ENCODE results near the gene SULF2.

The SULF2 gene

DNA sequence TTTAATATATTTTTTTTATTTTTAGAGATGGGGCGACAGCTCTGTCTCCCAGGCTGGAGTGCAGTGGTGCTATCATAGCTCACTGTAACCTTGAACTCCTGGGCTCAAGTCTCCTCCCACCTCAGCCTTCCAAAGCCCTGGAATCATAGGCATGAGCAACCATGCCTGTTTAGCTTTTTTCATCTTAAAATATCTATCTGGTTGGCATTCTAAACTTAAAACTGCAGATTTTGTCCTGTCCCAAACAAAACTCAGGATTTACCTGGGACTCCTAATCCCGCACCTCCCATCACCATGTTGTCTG is 124.7 kb downstream of the SULF2 start:
- no peak for DNase-seq (ENCODE audit: insufficient read length, low spot score)
- no peak for FAIRE-seq

DNA sequence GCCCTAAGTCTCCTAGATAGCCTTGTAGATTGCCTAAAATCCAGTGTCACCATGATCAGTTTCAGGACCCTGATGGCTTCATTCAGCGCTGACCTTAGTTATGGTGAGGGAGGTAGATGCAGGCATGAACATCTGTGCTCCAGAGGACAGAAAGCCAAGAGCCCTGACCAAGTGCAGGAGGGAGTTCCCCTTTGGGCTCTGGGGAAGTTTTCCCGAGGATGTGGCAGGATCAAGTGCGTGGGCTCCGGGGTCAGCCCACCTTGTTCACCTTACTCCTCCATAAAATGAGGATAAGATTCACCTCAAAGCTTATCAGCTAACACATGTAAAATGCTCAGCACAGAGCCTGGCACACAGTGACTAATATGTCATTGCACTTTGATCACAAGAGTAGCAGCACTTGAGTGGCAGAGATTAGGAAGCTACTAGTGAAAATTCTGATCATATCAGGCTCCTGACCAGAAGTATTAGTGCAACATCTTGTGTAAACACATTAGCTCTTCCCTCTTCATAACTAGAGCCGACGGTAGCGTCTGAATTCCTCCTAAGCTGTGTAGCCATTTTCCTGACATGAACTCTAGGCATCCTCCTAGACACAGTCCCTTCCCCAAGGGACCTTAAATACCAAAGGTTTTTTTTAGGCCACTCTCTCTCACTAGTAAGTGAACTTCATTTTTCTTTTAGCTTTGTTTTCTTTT is 125.2 kb downstream of the SULF2 start:
- FAIRE-seq (no peak), DNase-seq (ENCODE audit: insufficient read length, low spot score) (no peak)

DNA sequence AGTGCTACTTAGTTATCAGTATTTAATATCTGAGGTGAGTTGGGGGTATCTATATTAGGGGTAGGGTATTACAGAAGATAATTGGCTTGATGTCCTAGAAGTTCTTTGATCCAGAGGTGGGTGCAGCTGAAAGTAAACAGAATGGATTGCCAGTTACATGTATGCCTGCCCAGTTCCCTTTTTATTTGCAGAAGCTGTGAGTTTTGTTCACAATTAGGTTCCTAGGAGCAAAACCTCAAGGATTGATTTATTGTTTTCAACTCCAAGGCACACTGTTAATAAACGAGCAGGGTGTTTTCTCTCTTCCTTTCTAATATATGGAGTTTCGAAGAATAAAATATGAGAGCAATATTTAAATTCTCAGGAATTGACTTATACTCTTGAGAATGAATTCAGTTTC is 129.0 kb downstream of the SULF2 start:
- no peak for FAIRE-seq
- no peak for DNase-seq (ENCODE audit: insufficient read length, low spot score)

DNA sequence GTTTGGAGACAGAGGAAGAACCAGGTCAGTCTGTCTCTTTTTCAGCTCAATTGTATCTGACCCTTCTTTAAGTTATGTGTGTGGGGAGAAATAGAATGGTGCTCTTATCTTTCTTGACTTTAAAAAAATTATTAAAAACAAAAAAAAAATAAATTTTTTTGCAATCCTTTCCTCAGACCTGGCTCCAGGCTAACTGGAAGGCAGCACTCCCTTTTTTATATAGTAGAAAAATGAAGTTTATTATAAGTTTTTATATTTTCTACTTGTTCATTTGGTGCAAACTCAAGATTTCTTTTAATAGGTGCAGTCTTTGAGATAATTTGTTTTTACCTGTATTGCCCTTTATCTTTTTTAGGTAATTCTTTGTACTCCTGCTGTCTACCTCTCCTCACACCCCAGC is 129.6 kb downstream of the SULF2 start:
- FAIRE-seq, result no peak
- no peak for DNase-seq (ENCODE audit: insufficient read length, low spot score)

DNA sequence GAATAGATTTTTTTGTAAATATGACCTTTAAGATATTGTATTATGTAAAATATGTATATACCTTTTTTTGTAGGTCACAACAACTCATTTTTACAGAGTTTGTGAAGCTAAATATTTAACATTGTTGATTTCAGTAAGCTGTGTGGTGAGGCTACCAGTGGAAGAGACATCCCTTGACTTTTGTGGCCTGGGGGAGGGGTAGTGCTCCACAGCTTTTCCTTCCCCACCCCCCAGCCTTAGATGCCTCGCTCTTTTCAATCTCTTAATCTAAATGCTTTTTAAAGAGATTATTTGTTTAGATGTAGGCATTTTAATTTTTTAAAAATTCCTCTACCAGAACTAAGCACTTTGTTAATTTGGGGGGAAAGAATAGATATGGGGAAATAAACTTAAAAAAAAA is 130.9 kb downstream of the SULF2 start:
- FAIRE-seq, result no peak

DNA sequence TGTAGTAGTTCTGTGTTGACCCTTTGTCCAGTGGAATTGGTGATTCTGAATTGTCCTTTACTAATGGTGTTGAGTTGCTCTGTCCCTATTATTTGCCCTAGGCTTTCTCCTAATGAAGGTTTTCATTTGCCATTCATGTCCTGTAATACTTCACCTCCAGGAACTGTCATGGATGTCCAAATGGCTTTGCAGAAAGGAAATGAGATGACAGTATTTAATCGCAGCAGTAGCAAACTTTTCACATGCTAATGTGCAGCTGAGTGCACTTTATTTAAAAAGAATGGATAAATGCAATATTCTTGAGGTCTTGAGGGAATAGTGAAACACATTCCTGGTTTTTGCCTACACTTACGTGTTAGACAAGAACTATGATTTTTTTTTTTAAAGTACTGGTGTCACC is 131.4 kb downstream of the SULF2 start:
- DNase-seq (ENCODE audit: insufficient read length, low spot score) (no peak), FAIRE-seq (no peak)

More for the DNA sequence above, 130.9 kb downstream of the SULF2 start:
- no peak for DNase-seq (ENCODE audit: insufficient read length, low spot score)

DNA sequence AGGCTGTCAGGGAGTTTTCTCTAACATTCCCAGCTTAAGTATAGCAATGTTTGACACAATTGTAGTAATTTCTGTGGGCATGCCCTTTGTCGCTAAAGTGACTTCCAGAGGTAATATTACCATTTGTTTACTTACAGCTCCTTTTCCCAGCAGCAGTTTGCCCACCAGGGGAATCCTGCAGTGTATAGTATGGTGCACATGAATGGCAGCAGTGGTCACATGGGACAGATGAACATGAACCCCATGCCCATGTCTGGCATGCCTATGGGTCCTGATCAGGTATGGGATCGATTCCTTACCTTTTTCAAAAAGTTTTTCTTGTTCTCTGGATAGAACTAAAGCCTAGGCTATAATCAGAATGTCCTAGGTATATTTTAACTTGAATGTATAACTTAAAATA is 132.5 kb downstream of the SULF2 start:
- FAIRE-seq (no peak), DNase-seq (ENCODE audit: insufficient read length, low spot score) (no peak)

DNA sequence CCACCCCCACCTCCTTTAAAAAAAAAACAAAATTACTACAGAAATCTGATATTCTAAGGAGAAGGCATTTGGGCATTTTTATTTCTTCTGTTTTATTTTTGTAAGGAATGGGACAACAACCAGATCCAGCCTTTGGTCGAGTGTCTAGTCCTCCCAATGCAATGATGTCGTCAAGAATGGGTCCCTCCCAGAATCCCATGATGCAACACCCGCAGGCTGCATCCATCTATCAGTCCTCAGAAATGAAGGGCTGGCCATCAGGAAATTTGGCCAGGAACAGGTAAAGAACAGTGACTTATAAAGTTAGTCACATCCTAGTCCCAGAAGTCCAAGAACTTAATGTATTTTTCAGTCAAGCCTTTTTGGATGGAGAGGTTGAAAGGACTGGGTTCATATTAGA is 133.0 kb downstream of the SULF2 start:
- DNase-seq (ENCODE audit: insufficient read length, low spot score) (no peak), FAIRE-seq (peak; percentile 8)

DNA sequence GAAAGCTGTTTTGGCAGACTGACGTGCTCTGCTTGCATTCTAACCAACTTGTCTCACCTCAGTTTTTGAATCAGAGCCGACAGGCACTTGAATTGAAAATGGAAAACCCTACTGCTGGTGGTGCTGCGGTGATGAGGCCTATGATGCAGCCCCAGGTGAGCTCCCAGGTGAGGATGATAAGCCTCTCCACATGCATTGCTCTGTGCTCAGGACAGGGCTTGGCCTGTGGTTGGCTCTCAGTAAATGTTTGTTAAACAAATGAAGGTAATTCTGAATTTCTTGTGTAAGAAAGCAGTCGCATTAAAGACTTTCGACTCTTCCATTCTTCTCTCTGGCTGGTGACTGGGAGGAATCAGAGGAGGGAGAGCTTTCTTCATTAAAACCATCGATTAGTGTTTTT is 136.3 kb downstream of the SULF2 start:
- FAIRE-seq (no peak), DNase-seq (ENCODE audit: insufficient read length, low spot score) (no peak)

DNA sequence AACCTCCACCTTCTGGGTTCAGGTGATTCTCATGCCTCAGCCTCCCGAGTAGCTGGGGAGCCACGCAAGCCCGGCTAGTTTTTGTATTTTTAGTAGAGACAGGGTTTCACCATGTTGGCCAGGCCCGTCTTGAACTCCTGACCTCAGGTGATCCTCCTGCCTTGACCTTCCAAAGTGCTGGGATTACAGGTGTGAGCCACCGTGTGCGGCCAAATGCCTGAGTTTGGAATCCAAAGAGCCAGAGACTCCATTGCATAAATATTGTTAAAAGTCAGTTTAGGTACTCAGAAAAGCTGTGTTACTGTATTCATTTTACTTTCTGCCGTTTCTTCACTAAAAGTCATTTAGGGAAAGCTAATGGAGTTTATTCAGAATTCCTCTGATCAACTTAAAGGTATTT is 137.3 kb downstream of the SULF2 start:
- DNase-seq (ENCODE audit: insufficient read length, low spot score) (no peak), FAIRE-seq (no peak)

DNA sequence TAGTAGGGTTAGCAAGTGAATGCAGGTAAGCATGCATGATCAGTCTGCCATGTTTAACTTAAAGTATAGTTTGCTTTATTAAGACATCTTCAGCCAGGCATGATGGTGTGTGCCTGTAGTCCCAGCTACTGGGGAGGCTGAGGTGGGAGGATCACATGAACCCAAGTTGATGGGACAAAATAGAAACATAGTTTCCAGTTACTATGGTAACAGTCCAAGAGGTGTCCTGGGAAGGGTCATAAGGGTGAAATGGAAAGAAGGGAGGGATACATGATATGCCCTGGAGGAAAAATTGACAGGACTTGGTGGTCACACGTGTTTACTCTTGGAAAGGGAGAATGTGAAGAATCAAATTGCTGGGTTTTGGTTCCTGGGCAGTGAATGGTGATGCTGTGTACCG is 139.6 kb downstream of the SULF2 start:
- DNase-seq (ENCODE audit: insufficient read length, low spot score) (no peak), FAIRE-seq (no peak)

DNA sequence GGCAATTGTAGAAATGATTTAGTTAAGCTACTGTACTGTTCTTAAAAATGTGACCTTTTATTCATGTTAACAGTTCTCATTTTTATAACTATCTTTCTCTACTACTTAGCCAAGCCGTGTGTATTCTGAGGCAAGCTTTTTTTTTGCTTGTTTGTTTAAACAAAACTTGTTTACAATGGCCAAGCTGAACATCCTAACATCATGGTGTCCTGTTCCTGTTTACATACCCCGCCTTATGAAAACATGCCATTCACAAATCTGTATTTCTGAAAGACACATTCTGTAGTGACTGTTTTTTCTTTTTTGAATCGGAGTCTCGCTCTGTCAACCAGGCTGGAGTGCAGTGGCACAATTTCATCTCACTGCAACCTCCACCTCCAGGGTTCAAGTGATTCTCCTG is 142.7 kb downstream of the SULF2 start:
- no peak for DNase-seq (ENCODE audit: insufficient read length, low spot score)
- FAIRE-seq, result no peak

DNA sequence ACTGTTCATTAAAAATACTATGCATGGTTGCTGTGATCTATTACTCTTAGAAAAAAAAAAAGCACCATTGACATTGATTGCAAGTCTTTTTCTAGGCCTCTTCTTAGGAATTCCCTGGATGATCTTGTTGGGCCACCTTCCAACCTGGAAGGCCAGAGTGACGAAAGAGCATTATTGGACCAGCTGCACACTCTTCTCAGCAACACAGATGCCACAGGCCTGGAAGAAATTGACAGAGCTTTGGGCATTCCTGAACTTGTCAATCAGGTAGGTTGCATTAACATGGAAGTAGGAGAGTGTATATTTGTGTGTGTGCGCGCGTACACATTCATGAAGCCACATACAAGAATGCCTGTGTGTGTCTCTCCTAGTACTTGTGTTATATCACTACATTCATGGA is 143.2 kb downstream of the SULF2 start:
- no peak for FAIRE-seq
- DNase-seq (ENCODE audit: insufficient read length, low spot score), result no peak

DNA sequence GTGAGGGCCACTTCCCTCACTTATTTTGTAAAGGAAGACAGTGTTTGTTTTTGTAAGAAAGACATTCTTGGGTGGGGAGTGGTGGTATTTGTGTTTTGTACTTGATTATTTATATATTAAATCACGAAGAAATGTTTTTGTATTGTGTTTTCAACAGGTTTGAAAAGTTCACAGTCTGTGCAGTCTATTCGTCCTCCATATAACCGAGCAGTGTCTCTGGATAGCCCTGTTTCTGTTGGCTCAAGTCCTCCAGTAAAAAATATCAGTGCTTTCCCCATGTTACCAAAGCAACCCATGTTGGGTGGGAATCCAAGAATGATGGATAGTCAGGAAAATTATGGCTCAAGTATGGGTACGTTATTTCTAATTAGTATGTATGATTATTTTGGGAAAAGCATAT is 146.4 kb downstream of the SULF2 start:
- DNase-seq (ENCODE audit: insufficient read length, low spot score), result no peak
- FAIRE-seq, result no peak

DNA sequence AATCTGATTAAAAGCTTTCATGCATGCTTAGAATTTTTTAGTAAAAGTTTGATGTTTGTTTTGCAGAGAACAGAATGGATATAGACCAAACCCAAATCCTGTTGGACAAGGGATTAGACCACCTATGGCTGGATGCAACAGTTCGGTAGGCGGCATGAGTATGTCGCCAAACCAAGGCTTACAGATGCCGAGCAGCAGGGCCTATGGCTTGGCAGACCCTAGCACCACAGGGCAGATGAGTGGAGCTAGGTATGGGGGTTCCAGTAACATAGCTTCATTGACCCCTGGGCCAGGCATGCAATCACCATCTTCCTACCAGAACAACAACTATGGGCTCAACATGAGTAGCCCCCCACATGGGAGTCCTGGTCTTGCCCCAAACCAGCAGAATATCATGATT is 150.0 kb downstream of the SULF2 start:
- FAIRE-seq (no peak), DNase-seq (ENCODE audit: insufficient read length, low spot score) (no peak)

DNA sequence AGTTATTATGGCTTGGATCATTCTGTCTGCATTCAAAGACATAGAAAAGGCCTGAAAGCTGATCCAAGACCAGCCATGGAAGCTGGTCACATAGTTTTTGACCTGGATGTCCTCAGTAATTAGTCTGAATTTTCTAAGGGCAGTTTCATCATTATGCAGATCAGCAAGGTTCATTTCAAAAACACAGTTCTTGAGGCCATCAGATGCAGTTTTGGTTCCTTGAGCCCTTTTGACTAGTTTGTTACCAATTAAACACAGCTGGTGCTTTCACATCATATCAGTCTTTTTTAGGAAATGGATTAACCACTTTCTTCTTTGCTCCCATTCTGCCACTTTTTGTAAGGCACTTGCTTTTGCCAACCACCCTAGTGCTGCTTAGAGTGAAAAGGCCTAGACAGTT is 154.2 kb downstream of the SULF2 start:
- FAIRE-seq (no peak), DNase-seq (ENCODE audit: insufficient read length, low spot score) (no peak)

DNA sequence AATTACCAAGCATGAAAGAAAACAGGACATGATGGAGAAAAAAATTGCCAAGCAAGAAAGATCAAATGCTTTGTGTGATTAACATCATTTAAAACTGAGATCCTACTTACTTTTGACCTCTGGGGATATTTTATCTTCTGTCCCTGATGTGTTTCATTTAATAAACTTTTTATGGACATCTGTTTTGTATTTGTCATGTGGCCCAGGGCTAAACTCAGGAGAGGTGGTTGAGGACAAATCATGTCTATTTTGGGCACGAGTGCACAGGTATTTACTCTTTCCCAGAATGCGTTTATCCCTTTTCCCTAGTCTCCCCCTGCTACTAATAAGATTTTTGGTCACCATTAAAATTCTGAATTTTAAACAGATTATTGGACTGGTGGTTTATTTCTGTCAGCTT is 155.4 kb downstream of the SULF2 start:
- no peak for DNase-seq (ENCODE audit: insufficient read length, low spot score)
- no peak for FAIRE-seq

DNA sequence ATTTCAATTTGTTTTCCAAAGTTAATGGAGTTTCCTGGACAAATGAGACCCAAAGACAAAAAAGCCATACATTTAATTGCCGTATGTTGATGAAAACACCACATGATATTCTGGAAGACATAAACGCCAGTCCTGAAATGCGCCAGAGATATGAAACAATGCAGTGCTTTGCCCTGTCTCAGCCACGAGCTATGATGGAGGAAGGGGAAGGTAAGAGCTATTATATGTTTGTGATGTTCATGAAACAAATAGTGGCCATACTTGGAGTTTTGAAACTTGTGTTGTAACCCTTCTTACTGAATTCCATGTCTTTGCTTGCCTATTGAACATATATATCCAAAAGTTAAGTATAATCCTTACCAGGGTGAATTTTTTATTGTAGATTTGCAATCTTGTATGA is 157.7 kb downstream of the SULF2 start:
- FAIRE-seq (no peak), DNase-seq (ENCODE audit: insufficient read length, low spot score) (no peak)

DNA sequence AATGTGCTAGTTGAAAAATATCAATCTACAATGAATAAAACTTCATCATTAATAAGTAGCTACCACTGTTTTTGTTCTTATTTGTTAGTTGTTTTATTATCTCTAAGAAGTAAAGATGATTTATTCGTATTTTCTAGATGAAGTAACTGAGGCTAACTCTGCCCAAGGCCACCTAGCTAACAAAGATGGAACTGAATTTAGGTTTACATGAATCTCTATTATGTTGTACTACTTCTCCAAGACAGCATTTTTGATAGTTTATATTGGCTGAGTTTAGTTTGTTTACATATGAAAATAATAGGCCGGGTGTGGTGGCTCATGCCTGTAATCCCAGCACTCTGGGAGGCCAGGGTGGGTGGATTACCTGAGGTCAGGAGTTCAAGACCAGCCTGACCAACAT is 162.1 kb downstream of the SULF2 start:
- DNase-seq (ENCODE audit: insufficient read length, low spot score) (no peak), FAIRE-seq (no peak)

DNA sequence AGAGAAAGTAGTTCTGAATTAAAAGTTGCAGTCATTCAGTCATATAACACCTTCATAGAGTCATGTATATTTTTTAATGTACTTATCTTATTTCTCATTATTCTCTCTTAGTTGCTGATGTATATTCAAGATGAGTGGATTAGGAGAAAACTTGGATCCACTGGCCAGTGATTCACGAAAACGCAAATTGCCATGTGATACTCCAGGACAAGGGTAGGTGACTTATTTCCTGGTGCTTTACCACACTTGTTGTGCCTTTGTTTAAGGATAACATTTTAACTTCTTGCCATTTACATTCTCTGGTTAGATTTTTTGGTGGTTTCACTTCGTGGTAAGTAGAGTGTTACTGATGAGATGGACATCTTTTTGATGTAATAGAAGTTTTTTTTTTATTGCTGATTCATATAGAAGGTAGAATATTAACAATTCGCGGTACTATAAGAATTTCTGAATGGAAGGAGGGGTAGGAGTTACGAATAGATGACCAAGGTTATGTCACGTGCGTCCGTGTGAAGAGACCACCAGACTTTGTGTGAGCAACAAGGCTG is 163.1 kb downstream of the SULF2 start:
- no peak for FAIRE-seq
- no peak for DNase-seq (ENCODE audit: insufficient read length, low spot score)

DNA sequence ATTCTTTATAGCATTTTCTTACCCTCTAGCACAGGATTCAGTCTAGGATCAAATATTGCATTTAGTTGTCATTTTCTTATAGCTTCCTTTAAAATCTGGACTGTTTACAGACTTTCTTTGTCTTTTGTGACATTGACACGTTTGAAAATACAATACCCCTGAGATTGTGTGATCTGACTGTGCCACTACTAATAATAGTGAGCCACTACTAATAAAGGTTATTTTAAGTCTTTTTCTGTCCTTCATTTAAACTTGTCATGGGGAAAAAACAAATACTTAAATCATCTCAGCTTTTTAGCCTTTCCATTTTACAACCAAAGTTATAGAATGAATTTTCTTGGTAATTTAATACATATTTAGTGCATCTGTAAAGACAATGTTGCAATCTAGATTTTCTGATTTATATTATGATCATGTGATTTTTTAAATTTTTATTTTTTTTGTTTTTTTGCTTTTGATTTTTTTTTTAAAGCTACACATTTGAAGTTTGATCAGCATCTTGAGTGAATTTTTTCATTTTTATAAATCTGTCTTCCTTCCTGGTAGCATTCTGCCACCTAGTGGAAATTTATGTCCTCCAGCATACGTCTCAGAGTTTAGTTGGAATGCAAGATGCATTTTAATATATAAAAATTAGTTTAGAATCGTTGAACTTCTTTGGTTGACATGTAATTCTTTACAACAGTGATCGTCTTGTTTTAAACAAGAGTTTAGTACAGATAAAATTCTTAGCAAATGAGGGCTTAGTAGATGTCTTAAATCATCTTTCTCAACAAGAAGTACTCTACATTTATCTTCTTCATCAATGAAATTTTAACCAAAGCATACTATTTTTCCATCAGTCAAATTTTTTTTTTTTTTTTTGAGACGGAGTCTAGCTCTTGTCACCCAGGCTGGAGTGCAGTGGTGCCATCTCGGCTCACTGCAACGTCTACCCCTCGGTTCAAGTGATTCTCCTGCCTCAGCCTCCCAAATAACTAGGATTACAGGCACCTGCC is 164.2 kb downstream of the SULF2 start:
- no peak for FAIRE-seq
- DNase-seq (ENCODE audit: insufficient read length, low spot score), result peak; percentile 12

DNA sequence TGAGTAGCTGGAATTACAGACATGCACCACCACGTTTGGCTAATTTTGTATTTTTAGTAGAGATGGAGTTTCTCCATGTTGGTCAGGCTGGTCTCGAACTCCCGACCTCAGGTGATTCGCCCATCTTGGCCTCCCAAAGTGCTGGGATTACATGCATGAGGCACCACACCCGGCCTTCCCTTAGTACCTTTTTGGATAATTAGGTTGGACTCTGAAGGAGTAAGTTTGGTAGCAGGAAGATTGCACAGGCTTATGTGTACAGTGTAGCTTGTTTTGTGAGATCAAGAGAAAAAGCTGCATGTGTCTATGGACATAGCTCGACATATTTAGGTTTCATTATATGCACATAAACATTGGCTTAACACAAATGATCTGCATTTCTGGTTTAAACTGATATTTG is 166.8 kb downstream of the SULF2 start:
- DNase-seq (ENCODE audit: insufficient read length, low spot score) (no peak), FAIRE-seq (no peak)
